GM18505 (cell line): ENCODE data around the gene PLEKHS1.

ENCODE experiments used
- ATAC-seq: cut with Tn5 transposase; IDR thresholded peaks from one replicate; pipeline ENCODE4 v1.9.1; 2021; ENCODE audit not compliant: unreplicated experiment
- POLR2A ChIP-seq: IDR thresholded peaks from 4 replicates; pipeline ENCODE4 v1.6.1; 2011; ENCODE audit warnings: borderline replicate concordance; ENCODE audit not compliant: insufficient read depth, insufficient read length; ENCODE audit errors: extremely low read depth

PLEKHS1 gene

GRCh38 chr10:113751181-113751732 is at the start of gene PLEKHS1:
PLEKHS1 (plus strand) TSS chr10:113751682; CDS start chr10:113755278, 3,596 bp downstream.
- no peak for TF ChIP-seq POLR2A
- ATAC-seq, result no peak

GRCh38 chr10:113704637-113705343 is 46.7 kb upstream of the PLEKHS1 start:
- no peak for TF ChIP-seq POLR2A
- ATAC-seq, result no peak

GRCh38 chr10:113705344-113705652 is 46.2 kb upstream of the PLEKHS1 start:
- ATAC-seq, result no peak
- no peak for TF ChIP-seq POLR2A

GRCh38 chr10:113706623-113707022 is 44.9 kb upstream of the PLEKHS1 start:
- TF ChIP-seq POLR2A, result no peak
- ATAC-seq, result no peak

GRCh38 chr10:113708640-113709039 is 42.8 kb upstream of the PLEKHS1 start:
- TF ChIP-seq POLR2A, result no peak
- no peak for ATAC-seq

GRCh38 chr10:113709221-113709838 is 42.2 kb upstream of the PLEKHS1 start:
- no peak for TF ChIP-seq POLR2A
- ATAC-seq, result no peak

GRCh38 chr10:113711142-113711541 is 40.3 kb upstream of the PLEKHS1 start:
- TF ChIP-seq POLR2A, result no peak
- ATAC-seq, result no peak

- no peak for TF ChIP-seq POLR2A
- ATAC-seq, result no peak
These were observed 39.5 kb upstream of the PLEKHS1 start for GRCh38 chr10:113712024-113712423.

GRCh38 chr10:113712755-113713639 is 38.5 kb upstream of the PLEKHS1 start:
- ATAC-seq, result no peak
- no peak for TF ChIP-seq POLR2A

GRCh38 chr10:113713640-113713982 is 37.9 kb upstream of the PLEKHS1 start:
- TF ChIP-seq POLR2A, result no peak
- ATAC-seq, result no peak

- ATAC-seq, result no peak
These were observed 35.2 kb upstream of the PLEKHS1 start for GRCh38 chr10:113716109-113716910.

GRCh38 chr10:113718969-113719822 is 32.3 kb upstream of the PLEKHS1 start:
- TF ChIP-seq POLR2A, result no peak
- ATAC-seq, result no peak

More at GRCh38 chr10:113716109-113716910, 35.2 kb upstream of the PLEKHS1 start:
- TF ChIP-seq POLR2A, result no peak

- ATAC-seq, result no peak
- no peak for TF ChIP-seq POLR2A
These were observed 31.1 kb upstream of the PLEKHS1 start for GRCh38 chr10:113720386-113720785.
